HCT116 (cell line): ENCODE results near the gene DHX34. TPM values are rescaled to one million over a fixed set of nuclear protein-coding genes. Genes with fewer than 3 reads are reported as not detected.

Experiments
- ATAC-seq: fragments of 200-7000 bp; cut with Tn5 transposase; 2 replicates; pipeline ENCODE4 v1.9.1; 2020; ENCODE audit warnings: mild to moderate bottlenecking, moderate library complexity
- BruUV-seq: library from RNA; stranded (reverse); fragments of 400-500 nt; replicated peaks from 2 replicates; lab custom pipeline; 2021; lab: Mats Ljungman, UMichigan
- CTCF ChIA-PET: fragments of 300-600 bp; sonication (Branson Sonifier 250); formaldehyde crosslinking; loops from one replicate; lab custom pipeline; 2021; ENCODE audit warnings: antibody characterized with exemption; lab: Charles Lee
- POLR2A ChIA-PET: fragments of 300-600, 350-600 bp; sonication (Branson Sonifier 250); formaldehyde crosslinking; loops from one replicate; lab custom pipeline; 2021; ENCODE audit warnings: antibody characterized with exemption; lab: Charles Lee
- RAD21 ChIA-PET, 2 experiments: fragments of 300-600 bp; sonication (Branson Sonifier 250); formaldehyde crosslinking; loops; one replicate each; lab custom pipeline; 2023; ENCODE audit warnings: low total read pairs in 2 of 2; ENCODE audit not compliant: uncharacterized antibody in 2 of 2, unreplicated experiment in 2 of 2, low non-redundant PET in 1 of 2; lab: Charles Lee
- DNase-seq: peaks from one replicate; pipeline ENCODE4 v3.0.0-alpha.2; 2010; ENCODE audit warnings: low read depth, low spot score
- H2AFZ ChIP-seq: fragments of 200-600 bp; shearing (Covaris generic), sonication (generic); 2 replicates; pipeline ENCODE4 v1.6.1; 2017; ENCODE audit warnings: low read depth, mixed run types, mixed read lengths, antibody characterized with exemption, low read length; ENCODE audit not compliant: poor library complexity, severe bottlenecking
- H3K27ac ChIP-seq: 2 replicates; pipeline ENCODE4 v1.5.1; 2012; ENCODE audit warnings: low read depth, low read length
- H3K27me3 ChIP-seq: fragments of 200-600 bp; sonication (generic); 2 replicates; pipeline ENCODE4 v1.6.1; 2016; ENCODE audit warnings: mixed run types, low read length, mixed read lengths; ENCODE audit not compliant: insufficient read depth
- H3K36me3 ChIP-seq, 2 experiments: fragments of 200-500 bp in 1 of 2; fragments of 200-600 bp in 1 of 2; sonication (Bioruptor generic) in 1 of 2; sonication (generic) in 1 of 2; 2 replicates each; pipeline versions ENCODE4 v1.5.1 to v1.6.1; 2014 to 2016; ENCODE audit warnings: low read length in 2 of 2, inconsistent platforms in 1 of 2, mixed read lengths in 1 of 2, mixed run types in 1 of 2; ENCODE audit not compliant: insufficient read depth in 2 of 2, control insufficient read depth in 1 of 2
- H3K4me1 ChIP-seq, 2 experiments: fragments of 200-600 bp in 1 of 2; sonication (generic) in 1 of 2; 2 replicates each; pipeline versions ENCODE4 v1.5.1 to v1.6.1; 2012 to 2017; ENCODE audit warnings: low read length in 2 of 2, inconsistent platforms in 1 of 2, mild to moderate bottlenecking in 1 of 2, mixed read lengths in 1 of 2, mixed run types in 1 of 2, moderate library complexity in 1 of 2; ENCODE audit not compliant: insufficient read depth in 2 of 2, control insufficient read depth in 1 of 2
- H3K4me2 ChIP-seq: fragments of 200-600 bp; sonication (generic); 2 replicates; pipeline ENCODE4 v1.6.1; 2017; ENCODE audit warnings: mixed run types, low read length, mixed read lengths
- H3K4me3 ChIP-seq, 2 experiments: fragments of 200-600 bp in 1 of 2; sonication (generic) in 1 of 2; replicated peaks in 1 of 2; 2 replicates each; pipeline ENCODE4 v1.5.1; 2011 to 2016; ENCODE audit warnings: low read length in 2 of 2, control low read depth in 1 of 2, low read depth in 1 of 2, mild to moderate bottlenecking in 1 of 2, mixed read lengths in 1 of 2, mixed run types in 1 of 2
- H3K79me2 ChIP-seq: fragments of 200-600 bp; sonication (generic); 2 replicates; pipeline ENCODE4 v1.6.1; 2017; ENCODE audit warnings: mild to moderate bottlenecking, mixed run types, low read length, moderate library complexity, mixed read lengths; ENCODE audit not compliant: insufficient read depth
- H3K9ac ChIP-seq: fragments of 200-600 bp; sonication (generic); 2 replicates; pipeline ENCODE4 v1.6.1; 2016; ENCODE audit warnings: low read length, mixed read lengths
- H3K9me2 ChIP-seq: fragments of 200-600 bp; sonication (generic), shearing (Covaris generic); 2 replicates; pipeline ENCODE4 v1.6.1; 2017; ENCODE audit warnings: mixed run types, mild to moderate bottlenecking, moderate library complexity; ENCODE audit not compliant: insufficient read depth
- H3K9me3 ChIP-seq, 2 experiments: fragments of 200-500 bp in 1 of 2; fragments of 200-600 bp in 1 of 2; sonication (Bioruptor generic) in 1 of 2; sonication (generic) in 1 of 2; 2 replicates each; pipeline ENCODE4 v1.6.1; 2014 to 2017; ENCODE audit warnings: low read length in 2 of 2, mixed read lengths in 2 of 2, inconsistent platforms in 1 of 2, low read depth in 1 of 2, mild to moderate bottlenecking in 1 of 2, mixed run types in 1 of 2, moderate library complexity in 1 of 2; ENCODE audit not compliant: control insufficient read depth in 1 of 2, insufficient read depth in 1 of 2
- H4K20me1 ChIP-seq: fragments of 200-600 bp; sonication (generic), shearing (Covaris generic); 2 replicates; pipeline ENCODE4 v1.6.1; 2017; ENCODE audit warnings: mixed run types, mild to moderate bottlenecking, moderate library complexity; ENCODE audit not compliant: insufficient read depth
- ATF3 ChIP-seq: IDR thresholded peaks from 2 replicates; pipeline ENCODE4 v1.6.1; 2012
- CBX3 ChIP-seq: IDR thresholded peaks from 2 replicates; pipeline ENCODE4 v1.6.1; 2012; ENCODE audit warnings: low read depth
- CEBPB ChIP-seq: IDR thresholded peaks from 2 replicates; pipeline ENCODE4 v1.6.1; 2012; ENCODE audit warnings: low read depth
- CTCF ChIP-seq, 3 experiments: fragments of 200-600 bp in 1 of 3; sonication (generic) in 1 of 3; IDR thresholded peaks in 2 of 3; conservative IDR thresholded peaks in 1 of 3; 2 replicates each; pipeline ENCODE4 v1.5.1; 2012 to 2017; ENCODE audit warnings: low read depth in 2 of 3, low read length in 2 of 3, antibody characterized with exemption in 1 of 3, borderline replicate concordance in 1 of 3, control low read depth in 1 of 3, mild to moderate bottlenecking in 1 of 3, mixed read lengths in 1 of 3, mixed run types in 1 of 3, moderate library complexity in 1 of 3; ENCODE audit not compliant: insufficient read depth in 1 of 3
- ELF1 ChIP-seq: IDR thresholded peaks from 2 replicates; pipeline ENCODE4 v1.6.1; 2012; ENCODE audit warnings: low read depth, borderline replicate concordance
- EZH2 ChIP-seq: fragments of 200-600 bp; sonication (generic); IDR thresholded peaks from 2 replicates; pipeline ENCODE4 v1.6.1; 2017; ENCODE audit warnings: antibody characterized with exemption, mixed run types
- EZH2phosphoT487 ChIP-seq: fragments of 200-600 bp; IDR thresholded peaks from 2 replicates; pipeline ENCODE4 v1.6.1; 2018; ENCODE audit warnings: antibody characterized with exemption, borderline replicate concordance
- JUND ChIP-seq: IDR thresholded peaks from 2 replicates; pipeline ENCODE4 v1.6.1; 2012
- MAX ChIP-seq: IDR thresholded peaks from 2 replicates; pipeline ENCODE4 v1.6.1; 2012
- POLR2AphosphoS5 ChIP-seq: IDR thresholded peaks from 2 replicates; pipeline ENCODE4 v1.6.1; 2011; ENCODE audit warnings: mild to moderate bottlenecking, low read depth, low read length, moderate library complexity
- RAD21 ChIP-seq: IDR thresholded peaks from 2 replicates; pipeline ENCODE4 v1.6.1; 2012; ENCODE audit warnings: low read depth, mild to moderate bottlenecking
- REST ChIP-seq: IDR thresholded peaks from 2 replicates; pipeline ENCODE4 v1.6.1; 2012; ENCODE audit warnings: low read depth
- SIN3A ChIP-seq: IDR thresholded peaks from 2 replicates; pipeline ENCODE4 v1.6.1; 2012; ENCODE audit warnings: low read depth
- SP1 ChIP-seq: IDR thresholded peaks from 2 replicates; pipeline ENCODE4 v1.6.1; 2012; ENCODE audit warnings: low read depth
- SRF ChIP-seq: IDR thresholded peaks from 2 replicates; pipeline ENCODE4 v1.6.1; 2012; ENCODE audit warnings: low read depth
- TCF7L2 ChIP-seq: IDR thresholded peaks from 2 replicates; pipeline ENCODE4 v1.7.0; 2011; ENCODE audit warnings: borderline replicate concordance, inconsistent platforms; ENCODE audit not compliant: insufficient read depth, insufficient read length; ENCODE audit errors: extremely low read depth
- YY1 ChIP-seq: IDR thresholded peaks from 2 replicates; pipeline ENCODE4 v1.6.1; 2011; ENCODE audit warnings: low read length, low read depth, moderate library complexity, mild to moderate bottlenecking; ENCODE audit not compliant: insufficient replicate concordance; ENCODE audit errors: extremely low read depth
- ZBTB33 ChIP-seq: IDR thresholded peaks from 2 replicates; pipeline ENCODE4 v1.6.1; 2011; ENCODE audit warnings: mild to moderate bottlenecking, low read length, moderate library complexity; ENCODE audit not compliant: insufficient replicate concordance; ENCODE audit errors: extremely low read depth
- ZFX ChIP-seq: fragments of 450-650 bp; IDR thresholded peaks from 2 replicates; pipeline ENCODE4 v1.6.1; 2017
- ZNF274 ChIP-seq: fragments of 200-500 bp; sonication (Bioruptor generic); IDR thresholded peaks from 2 replicates; pipeline ENCODE4 v1.6.1; 2014; ENCODE audit warnings: mild to moderate bottlenecking, low read depth, low read length, inconsistent platforms
- intact Hi-C: fragments of 100-400 bp; cut with micrococcal nuclease; formaldehyde crosslinking; loops from 2 replicates; pipeline ENCODE4 v1.10.0; 2022
- total RNA-seq: library from RNA; stranded (reverse); gene quantifications from one replicate; pipeline ENCODE4 v1.2.1, GENCODE V29; 2021; ENCODE audit not compliant: unreplicated experiment

The DHX34 gene
- total RNA-seq, 1 experiment from 2014 or later, result 30.5 TPM

GRCh38 chr19:47380559-47380958 is 31.4 kb downstream of the DHX34 start:
- H3K79me2 ChIP-seq, result no peaks in the 10 kb centered on the region
- ATAC-seq (no peak), DNase-seq (no peak)
- no peak overlapping the region for H3K4me3 ChIP-seq
- H3K9me2 ChIP-seq, result no peaks in the 10 kb centered on the region
- no peak overlapping the region for H3K9ac ChIP-seq
- RAD21 ChIA-PET, result no interaction called here
- no peak overlapping the region for H2AFZ ChIP-seq
- BruUV-seq, result no TSS peak
- intact Hi-C loops, result no loop called here
- POLR2A ChIA-PET, result no interaction called here
- H3K4me2 ChIP-seq, result no peak overlapping the region
- CTCF ChIA-PET, result no interaction called here
- H3K36me3 ChIP-seq, result peaks cover 15 to 32% of the 10 kb centered on the region in 2 experiments; a peak in 3 of 4 replicates
- H3K4me1 ChIP-seq, result 0 out of 4 replicates have a peak, but pooled peaks cover 0 to 4% of the 10 kb centered on the region in 2 experiments
- H3K27ac ChIP-seq, result no peak overlapping the region
- no peaks in the 10 kb centered on the region for H3K9me3 ChIP-seq
- no peak for TF ChIP-seq POLR2AphosphoS5
- no peak for TF ChIP-seq TCF7L2
- TF ChIP-seq JUND, result no peak
- TF ChIP-seq CBX3, result no peak
- no peak for TF ChIP-seq ZNF274
- TF ChIP-seq RAD21, result no peak
- no peak for TF ChIP-seq SRF
- TF ChIP-seq EZH2, result no peak
- no peak for TF ChIP-seq ATF3
- no peak for TF ChIP-seq SIN3A
- TF ChIP-seq SP1, result no peak
- no peak for TF ChIP-seq MAX
- TF ChIP-seq REST, result no peak
- TF ChIP-seq ZFX, result no peak
- no peak for TF ChIP-seq CEBPB
- TF ChIP-seq EZH2phosphoT487, result no peak
- no peak for TF ChIP-seq ZBTB33
- TF ChIP-seq ELF1, result no peak
- no peak for TF ChIP-seq CTCF (IDR thresholded peaks at IDR 0.05 in 2 of 3, conservative IDR thresholded peaks at IDR 0.05 in 1 of 3; ENCODE audit: borderline replicate concordance in 1 of 3, insufficient read depth in 1 of 3, low read depth in 2 of 3, low read length in 2 of 3)
- no peak for TF ChIP-seq YY1
- H4K20me1 ChIP-seq, result no peaks in the 10 kb centered on the region
- H3K27me3 ChIP-seq, result no peaks in the 10 kb centered on the region
